GM21717 (cell line): Measurements from ENCODE around the gene SUPT5H.

Experiments used
- ATAC-seq: cut with Tn5 transposase; IDR thresholded peaks from one replicate; pipeline ENCODE4 v1.9.1; 2021; ENCODE audit warnings: mild to moderate bottlenecking, moderate library complexity; ENCODE audit not compliant: unreplicated experiment

Gene SUPT5H

DNA sequence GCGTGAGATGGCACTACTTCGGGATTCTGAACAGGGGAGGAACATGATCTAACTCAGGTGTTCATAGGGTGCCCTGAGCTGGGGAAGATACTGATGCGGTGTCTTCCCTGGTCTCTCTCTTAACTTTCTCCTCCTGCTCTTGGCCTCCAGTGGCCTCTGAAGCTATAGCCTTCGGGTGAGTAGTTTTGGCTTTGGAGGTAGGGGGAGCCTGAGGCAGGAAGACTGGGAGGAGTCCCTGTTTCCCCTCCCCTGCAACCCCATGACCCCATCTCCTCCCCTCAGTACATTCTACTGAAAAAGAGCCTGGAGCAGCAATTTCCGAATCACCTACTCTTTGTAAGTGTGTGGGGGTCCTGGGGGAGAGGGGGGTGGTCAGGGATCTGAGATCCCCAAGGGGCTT is 73.1 kb downstream of the SUPT5H start:
- ATAC-seq = no peak

GRCh38 chr19:39518975-39519374 is 73.6 kb downstream of the SUPT5H start:
- no peak for ATAC-seq

GRCh38 chr19:39520541-39521484 is 75.4 kb downstream of the SUPT5H start:
- ATAC-seq = no peak

- ATAC-seq = no peak
Measured at GRCh38 chr19:39524495-39524894, 79.1 kb downstream of the SUPT5H start.

GRCh38 chr19:39525205-39525604 is 79.8 kb downstream of the SUPT5H start:
- no peak for ATAC-seq
